Lower leg skin (tissue), 3 donors: ENCODE data around the gene CFAP73.

Experiments
- CTCF ChIP-seq, 3 donors: fragments of 450-650 bp; IDR thresholded peaks; one replicate each; pipeline ENCODE4 v1.5.1; 2016; ENCODE audit warnings: antibody characterized with exemption in 3 of 3, mild to moderate bottlenecking in 3 of 3, moderate library complexity in 2 of 3
- POLR2A ChIP-seq, 2 donors: fragments of 450-650 bp; IDR thresholded peaks; one replicate each; pipeline ENCODE4 v1.6.1; 2016 to 2017; ENCODE audit warnings: antibody characterized with exemption in 2 of 2, mild to moderate bottlenecking in 1 of 2, moderate library complexity in 1 of 2

DNA sequence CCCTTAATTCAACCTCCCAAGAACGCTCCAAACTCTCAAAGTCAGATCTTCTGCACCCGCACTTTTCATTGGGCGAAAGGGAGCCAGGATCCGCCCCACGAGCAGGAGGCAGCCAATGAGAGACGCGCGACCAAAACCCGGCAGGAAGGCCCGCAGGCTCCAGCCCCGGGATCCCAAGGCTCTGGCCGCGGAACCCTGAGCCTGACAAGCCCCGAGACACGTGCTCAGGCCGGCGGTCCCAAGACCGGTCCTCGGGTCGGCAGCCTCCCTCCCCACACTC lies 35.3 kb downstream of the CFAP73 start:
- TF ChIP-seq CTCF (IDR thresholded peaks at IDR 0.05) (no peak), POLR2A (IDR thresholded peaks at IDR 0.05) (no peak)
